Tibial nerve (tissue), 4 donors: ENCODE results near the gene BPIFB6.

Source experiments
- CTCF ChIP-seq, 5 experiments: fragments of 200-600 bp in 3 of 5; fragments of 450-650 bp in 2 of 5; sonication (generic) in 3 of 5; IDR thresholded peaks; one replicate each; pipeline ENCODE4 v1.5.1; 2016 to 2019; ENCODE audit warnings: antibody characterized with exemption in 5 of 5, mild to moderate bottlenecking in 3 of 5, moderate library complexity in 2 of 5
- EP300 ChIP-seq, 2 donors: sonication (generic); formaldehyde crosslinking; IDR thresholded peaks; one replicate each; pipeline ENCODE4 v1.6.1; 2017; ENCODE audit warnings: antibody characterized with exemption in 2 of 2, mild to moderate bottlenecking in 1 of 2

- no peak for TF ChIP-seq EP300 (IDR thresholded peaks at IDR 0.05)
- TF ChIP-seq CTCF (IDR thresholded peaks at IDR 0.05): no peak
These were observed 22.9 kb downstream of the BPIFB6 start for GRCh38 chr20:33054381-33054780.
